OCI-LY3 (cell line): ENCODE measurements around the gene PHC3.

Source experiments
- EZH2phosphoT487 ChIP-seq: fragments of 200-600 bp; shearing (Covaris generic); IDR thresholded peaks from 2 replicates; pipeline ENCODE4 v1.6.1; 2018; ENCODE audit warnings: antibody characterized with exemption, mixed run types, low read depth
- TF ChIP-seq, protein P1 (sequence below): fragments of 200-600, 300-600 bp; sonication (generic); IDR thresholded peaks from 2 replicates; pipeline ENCODE4 v1.5.1; 2014; ENCODE audit warnings: antibody characterized with exemption, low read length, low read depth

DNA sequence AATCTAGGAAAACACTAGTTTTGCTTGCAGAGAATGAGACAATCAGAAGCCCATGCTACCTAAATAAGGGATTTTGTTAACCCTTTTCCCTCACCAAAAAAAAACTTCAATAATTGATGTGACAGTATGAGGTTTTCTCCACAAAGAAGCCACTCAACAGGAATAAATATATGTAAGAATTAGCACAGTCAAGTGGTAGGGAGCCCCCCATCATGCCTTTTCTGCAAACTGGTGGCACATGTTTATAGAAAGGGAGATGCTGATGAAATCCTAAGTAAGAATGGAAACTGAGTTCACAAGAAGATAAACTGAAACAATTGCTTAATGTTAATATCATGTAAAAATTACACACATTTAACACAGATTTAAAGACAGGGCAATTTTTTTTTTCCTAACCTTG, 51.0 kb downstream of the PHC3 start:
- TF ChIP-seq, protein P1, sequence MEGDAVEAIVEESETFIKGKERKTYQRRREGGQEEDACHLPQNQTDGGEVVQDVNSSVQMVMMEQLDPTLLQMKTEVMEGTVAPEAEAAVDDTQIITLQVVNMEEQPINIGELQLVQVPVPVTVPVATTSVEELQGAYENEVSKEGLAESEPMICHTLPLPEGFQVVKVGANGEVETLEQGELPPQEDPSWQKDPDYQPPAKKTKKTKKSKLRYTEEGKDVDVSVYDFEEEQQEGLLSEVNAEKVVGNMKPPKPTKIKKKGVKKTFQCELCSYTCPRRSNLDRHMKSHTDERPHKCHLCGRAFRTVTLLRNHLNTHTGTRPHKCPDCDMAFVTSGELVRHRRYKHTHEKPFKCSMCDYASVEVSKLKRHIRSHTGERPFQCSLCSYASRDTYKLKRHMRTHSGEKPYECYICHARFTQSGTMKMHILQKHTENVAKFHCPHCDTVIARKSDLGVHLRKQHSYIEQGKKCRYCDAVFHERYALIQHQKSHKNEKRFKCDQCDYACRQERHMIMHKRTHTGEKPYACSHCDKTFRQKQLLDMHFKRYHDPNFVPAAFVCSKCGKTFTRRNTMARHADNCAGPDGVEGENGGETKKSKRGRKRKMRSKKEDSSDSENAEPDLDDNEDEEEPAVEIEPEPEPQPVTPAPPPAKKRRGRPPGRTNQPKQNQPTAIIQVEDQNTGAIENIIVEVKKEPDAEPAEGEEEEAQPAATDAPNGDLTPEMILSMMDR: no peak
- TF ChIP-seq EZH2phosphoT487: no peak
